HG02870 (cell line): Measurements from ENCODE around the gene PPP2R2B.
"Not testable (repeated sequence)": the region's sequence is repeated elsewhere in the genome, so short reads cannot be mapped to it uniquely, and the experiment has no call there.

Experiments
- ATAC-seq: cut with Tn5 transposase; IDR thresholded peaks from one replicate; pipeline ENCODE4 v1.9.1; 2021; ENCODE audit warnings: mild to moderate bottlenecking, moderate library complexity; ENCODE audit not compliant: unreplicated experiment

Gene PPP2R2B

DNA sequence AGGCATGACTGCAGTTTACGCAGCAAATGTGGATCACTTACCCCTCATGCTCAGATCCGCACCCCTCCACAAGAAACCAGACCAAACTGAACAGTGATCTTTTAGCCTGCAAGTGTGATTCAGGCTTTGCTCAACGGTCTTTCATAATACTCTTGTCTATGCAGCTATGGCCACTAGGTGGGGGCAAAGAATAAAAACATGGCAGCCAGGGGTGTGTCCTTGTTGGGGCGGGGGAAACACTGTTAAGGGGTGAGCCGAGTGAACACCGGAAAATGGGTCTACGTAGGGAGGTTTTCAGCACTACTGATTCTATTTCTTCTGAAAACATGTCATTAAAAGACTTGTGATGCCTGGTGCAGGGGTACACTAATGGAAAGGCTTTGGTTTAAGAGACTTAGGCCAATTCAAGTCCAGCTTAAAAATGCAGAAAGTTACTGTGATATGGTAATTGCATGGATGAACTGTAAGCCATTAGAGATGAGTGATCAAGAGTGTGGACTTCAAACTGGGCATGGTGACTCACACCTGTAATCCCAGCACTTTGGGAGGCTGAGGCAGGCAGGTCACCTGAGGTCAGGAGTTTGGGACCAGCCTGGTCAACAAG lies 312.7 kb downstream of the PPP2R2B start:
- ATAC-seq = peak; percentile 99

DNA sequence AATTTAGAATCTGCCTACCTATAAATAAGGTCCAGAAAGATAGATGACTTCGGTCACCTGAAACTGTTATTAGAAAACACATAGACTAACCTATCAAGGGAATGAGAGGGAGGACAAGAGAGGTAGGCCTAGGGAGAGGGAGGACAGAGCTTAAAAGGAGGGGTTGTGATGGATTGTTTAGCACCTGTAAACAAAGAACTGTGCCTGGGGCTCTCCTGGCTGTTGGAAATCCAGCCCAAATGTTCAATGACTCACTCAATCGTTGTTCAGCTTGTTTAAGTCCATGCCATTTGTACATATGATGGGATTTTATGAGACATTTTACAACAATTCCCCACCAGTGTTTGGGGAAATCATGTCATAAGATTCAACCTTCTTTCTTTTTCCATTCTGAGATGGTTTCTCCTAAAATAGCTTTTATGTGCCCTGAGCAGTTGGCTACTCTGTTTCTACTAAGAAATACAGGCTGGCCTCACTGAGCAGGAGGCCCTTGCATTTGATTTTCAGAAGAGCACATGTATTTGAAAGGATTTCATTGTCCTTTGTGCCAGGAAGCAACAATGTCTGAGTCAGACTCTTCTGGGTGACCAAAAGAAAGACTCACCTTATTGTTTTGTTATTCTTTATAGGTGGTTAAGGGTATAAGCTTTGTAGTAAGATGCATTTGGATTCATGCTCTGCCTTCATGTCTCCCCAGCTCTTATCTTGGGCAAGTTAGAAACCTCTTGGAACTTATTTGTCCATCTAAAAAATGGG lies 314.4 kb downstream of the PPP2R2B start:
- no peak for ATAC-seq

GRCh38 chr5:146562461-146562860 lies 316.1 kb downstream of the PPP2R2B start:
- ATAC-seq = no peak

GRCh38 chr5:146561711-146562110 lies 316.8 kb downstream of the PPP2R2B start:
- no peak for ATAC-seq

GRCh38 chr5:146560205-146560812 lies 318.2 kb downstream of the PPP2R2B start:
- no peak for ATAC-seq

DNA sequence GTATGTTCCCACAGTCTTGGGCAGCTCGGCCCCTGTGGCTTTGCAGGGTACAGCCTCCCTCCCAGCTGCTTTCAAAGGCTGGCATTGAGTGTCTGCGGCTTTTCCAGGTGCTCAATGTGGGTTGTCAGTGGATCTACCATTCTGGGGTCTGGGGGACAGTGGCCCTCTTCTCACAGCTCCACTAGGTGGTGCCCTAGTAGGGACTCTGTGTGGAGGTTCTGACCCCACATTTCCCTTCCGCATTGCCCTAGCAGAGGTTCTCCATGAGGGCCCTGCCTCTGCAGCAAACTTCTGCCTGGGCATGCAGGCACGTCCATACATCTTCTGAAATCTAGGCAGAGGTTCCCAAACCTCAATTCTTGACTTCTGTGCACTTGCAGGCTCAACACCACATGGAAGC lies 321.7 kb downstream of the PPP2R2B start:
- not testable (repeated sequence) for ATAC-seq

DNA sequence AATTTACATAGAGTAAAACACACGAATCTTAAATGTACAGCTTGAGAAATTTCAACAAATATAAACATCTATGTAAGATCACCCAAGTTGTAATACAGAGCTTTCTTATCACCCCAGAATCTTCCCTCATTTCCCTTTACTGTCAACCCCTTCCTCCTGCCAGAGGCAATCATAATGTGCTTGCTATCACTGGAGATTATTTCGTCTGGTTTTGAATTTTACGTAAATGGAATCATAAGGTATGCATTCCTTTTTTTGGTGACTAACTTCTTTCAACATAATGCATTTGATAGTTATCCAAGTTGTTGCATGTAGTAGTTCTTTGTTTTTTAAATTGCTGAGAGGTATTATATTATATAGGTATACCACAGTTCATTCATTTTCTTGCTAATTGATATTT lies 325.1 kb downstream of the PPP2R2B start:
- ATAC-seq = no peak

DNA sequence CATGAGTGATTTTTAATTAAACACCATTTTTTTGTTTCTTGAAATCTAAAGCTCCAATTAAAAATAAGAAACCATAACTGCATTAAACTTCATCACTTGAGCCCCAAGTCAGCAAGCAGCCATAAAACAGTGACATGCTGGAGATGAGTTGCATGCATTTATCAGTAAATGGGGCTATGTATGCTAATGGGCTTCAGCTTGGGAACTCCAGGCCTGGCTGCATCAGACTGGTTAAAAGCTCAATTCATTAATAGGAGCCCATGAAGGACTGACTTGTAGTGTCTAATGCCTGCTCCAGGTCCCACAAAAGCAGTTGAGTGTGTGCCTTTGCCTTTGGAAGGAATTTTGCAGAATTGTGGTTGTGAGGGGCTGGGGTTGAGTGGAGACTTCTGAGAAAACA lies 328.9 kb downstream of the PPP2R2B start:
- ATAC-seq = no peak

DNA sequence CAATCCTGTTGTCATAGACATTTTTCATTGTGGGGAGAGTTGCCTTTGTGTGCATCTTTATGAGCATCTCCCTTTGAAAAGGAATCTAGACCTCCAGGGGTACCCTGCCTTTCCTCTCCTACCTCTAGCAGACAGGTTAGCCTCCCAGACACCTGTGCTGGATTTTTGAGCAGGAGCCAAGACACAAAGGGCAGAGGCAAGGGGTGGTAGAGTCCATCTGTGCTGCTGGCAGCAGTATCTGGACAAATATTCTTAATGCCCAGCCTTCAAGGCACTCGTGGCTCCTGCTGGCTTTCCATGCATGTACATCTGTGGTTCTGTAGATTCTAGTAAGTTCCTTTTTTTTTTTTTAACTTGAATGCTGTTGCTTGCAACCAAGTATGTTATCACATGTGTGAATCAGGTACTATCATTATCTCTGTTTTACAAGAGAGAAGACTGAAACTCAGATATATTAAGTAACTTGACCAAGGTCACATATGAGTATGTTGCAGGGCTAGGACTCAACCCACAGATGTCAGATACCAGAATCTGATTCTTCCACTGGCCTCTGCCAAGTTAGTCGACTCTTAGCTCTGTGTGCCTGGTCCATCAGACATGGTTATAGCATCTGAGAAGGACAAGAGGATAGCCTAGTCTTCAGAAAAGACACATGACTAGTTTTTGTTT lies 329.6 kb downstream of the PPP2R2B start:
- ATAC-seq = peak; percentile 55

GRCh38 chr5:146544232-146544631 lies 334.3 kb downstream of the PPP2R2B start:
- no peak for ATAC-seq

DNA sequence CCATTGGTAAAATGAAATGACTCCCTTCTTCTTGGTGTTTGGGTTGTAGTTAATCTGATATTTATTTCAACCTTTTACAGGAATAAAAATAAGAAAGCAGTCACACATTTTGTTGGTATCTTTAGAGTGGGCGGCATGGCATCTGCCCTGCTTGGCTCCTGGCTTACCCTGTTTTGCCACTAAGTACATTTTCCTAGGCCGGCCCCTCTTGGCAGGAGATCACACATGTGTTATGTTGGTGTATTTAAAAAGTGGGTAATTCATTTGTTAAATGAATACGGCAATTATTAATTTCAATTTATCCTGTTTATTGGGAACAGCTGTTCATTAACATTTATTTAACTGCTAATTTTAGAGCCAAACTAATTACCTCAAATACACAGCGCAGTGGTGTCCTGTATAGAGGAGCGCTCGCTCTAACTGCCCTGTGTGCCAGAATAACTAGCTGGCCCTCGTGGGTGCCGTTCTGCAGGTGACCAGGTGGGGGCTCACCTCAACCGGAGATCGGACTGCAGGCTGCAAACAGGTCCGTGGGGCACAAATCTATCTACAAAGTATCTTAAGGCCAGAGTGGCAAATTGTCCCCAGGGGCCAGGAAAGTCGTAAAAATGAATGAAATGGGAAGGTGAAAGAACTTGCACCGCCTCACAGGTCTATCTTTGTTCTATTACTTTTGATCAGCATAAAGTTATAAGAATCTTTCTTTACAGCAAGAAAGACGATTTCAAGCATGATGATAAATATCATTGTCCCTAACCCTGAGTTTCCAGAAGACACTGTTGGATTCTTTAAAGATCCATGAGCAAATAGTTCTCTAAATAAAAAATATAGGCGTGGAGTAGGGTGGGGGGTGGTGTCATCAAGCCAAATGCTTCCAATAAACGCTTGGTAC lies 336.4 kb downstream of the PPP2R2B start:
- peak; percentile 98 for ATAC-seq

GRCh38 chr5:146540414-146540813 lies 338.1 kb downstream of the PPP2R2B start:
- ATAC-seq = no peak

- no peak for ATAC-seq
Observed at GRCh38 chr5:146539973-146540372, 338.6 kb downstream of the PPP2R2B start.

DNA sequence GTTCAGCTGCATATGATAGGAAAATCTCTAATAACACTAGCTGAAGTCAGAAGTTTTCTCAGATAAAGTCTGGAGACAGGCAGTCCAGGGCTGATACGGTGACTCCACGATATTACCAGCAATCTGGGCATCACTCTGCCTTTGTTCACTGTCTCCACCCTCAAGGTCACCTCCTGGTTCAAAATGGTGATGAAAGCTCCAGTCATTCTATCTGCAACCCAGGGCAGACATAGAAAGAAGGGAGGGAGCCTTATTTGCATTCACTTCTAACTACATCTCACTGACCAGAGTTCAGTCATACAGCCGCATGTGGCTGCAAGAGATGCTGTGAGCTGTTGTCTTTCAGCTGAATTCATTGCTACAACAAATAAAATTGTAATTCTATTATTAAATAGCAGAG lies 340.1 kb downstream of the PPP2R2B start:
- no peak for ATAC-seq

DNA sequence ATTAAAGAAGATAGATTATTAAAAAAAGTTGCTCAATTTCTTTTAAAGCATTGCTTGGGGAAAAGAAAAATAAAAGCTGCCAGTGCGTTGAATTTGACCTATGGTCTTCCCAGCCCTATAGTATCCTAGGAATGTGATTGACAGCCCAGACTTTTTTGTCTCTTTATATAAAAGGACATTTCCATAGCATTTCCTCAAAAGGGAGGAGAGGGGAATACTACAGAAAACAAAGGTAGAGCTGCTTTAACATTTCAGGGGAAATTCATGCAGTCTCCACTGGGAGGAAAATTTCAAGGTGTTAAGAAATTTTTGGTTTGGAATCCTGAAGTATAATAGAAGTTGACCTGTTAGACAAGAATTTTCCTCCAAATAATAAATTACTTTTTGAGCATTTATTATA lies 344.7 kb downstream of the PPP2R2B start:
- no peak for ATAC-seq

- peak; percentile 96 for ATAC-seq
Observed at GRCh38 chr5:146533260-146533857, 345.2 kb downstream of the PPP2R2B start.
